ENCODE results near the gene MKRN1.

DNA sequence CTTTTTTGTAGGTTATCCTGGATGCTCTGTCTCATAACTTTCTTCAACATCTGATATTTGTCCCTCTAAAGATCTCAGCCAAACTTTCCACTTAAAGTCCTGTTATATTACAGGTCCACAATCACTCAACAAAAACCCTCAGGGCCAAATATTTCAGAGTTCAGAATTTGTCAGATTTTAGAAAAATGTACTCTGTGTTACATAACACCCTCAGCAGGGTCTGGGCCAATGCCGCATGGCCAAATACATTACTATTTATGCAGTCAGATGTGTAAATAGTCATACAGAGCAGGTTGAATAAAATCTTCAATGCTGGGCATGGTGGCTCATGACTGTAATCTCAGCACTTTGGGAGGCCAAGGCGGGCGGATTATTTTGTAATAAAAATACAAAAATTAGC, 63.9 kb downstream of the MKRN1 start:
- TF ChIP-seq POLR2A (IDR thresholded peaks at IDR 0.05): no peak
- TF ChIP-seq, protein P1, sequence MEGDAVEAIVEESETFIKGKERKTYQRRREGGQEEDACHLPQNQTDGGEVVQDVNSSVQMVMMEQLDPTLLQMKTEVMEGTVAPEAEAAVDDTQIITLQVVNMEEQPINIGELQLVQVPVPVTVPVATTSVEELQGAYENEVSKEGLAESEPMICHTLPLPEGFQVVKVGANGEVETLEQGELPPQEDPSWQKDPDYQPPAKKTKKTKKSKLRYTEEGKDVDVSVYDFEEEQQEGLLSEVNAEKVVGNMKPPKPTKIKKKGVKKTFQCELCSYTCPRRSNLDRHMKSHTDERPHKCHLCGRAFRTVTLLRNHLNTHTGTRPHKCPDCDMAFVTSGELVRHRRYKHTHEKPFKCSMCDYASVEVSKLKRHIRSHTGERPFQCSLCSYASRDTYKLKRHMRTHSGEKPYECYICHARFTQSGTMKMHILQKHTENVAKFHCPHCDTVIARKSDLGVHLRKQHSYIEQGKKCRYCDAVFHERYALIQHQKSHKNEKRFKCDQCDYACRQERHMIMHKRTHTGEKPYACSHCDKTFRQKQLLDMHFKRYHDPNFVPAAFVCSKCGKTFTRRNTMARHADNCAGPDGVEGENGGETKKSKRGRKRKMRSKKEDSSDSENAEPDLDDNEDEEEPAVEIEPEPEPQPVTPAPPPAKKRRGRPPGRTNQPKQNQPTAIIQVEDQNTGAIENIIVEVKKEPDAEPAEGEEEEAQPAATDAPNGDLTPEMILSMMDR (IDR thresholded peaks at IDR 0.05): no peak

Measured in stomach (tissue), 4 donors.